Peyer's patch (tissue), 4 donors: Measurements from ENCODE around the gene HSPG2. TPM values are rescaled to one million over a fixed set of nuclear protein-coding genes. Genes with fewer than 3 reads are reported as not detected.

Experiments used
- DNase-seq, 3 donors: peaks; one replicate each; pipeline ENCODE4 v3.0.0-alpha.2; 2017 to 2019
- H3K27ac ChIP-seq, 4 donors: fragments of 200-600 bp; sonication (generic); one replicate each; pipeline ENCODE4 v1.5.1; 2016 to 2019
- H3K27me3 ChIP-seq, 2 donors: fragments of 200-600 bp; sonication (generic); one replicate each; pipeline ENCODE4 v1.5.1; 2019
- H3K36me3 ChIP-seq, 3 donors: fragments of 200-600 bp; sonication (generic); one replicate each; pipeline ENCODE4 v1.5.1; 2016 to 2019
- H3K4me1 ChIP-seq, 4 donors: fragments of 200-600 bp; sonication (generic); one replicate each; pipeline ENCODE4 v1.5.1; 2016 to 2019
- H3K4me3 ChIP-seq, 4 donors: fragments of 200-600 bp; sonication (generic); 1 replicate in 3 of 4; 2 replicates in 1 of 4; pipeline ENCODE4 v1.5.1; 2016 to 2019; ENCODE audit warnings: mild to moderate bottlenecking in 1 of 4
- H3K9me3 ChIP-seq, 4 donors: fragments of 200-600 bp; sonication (generic); one replicate each; pipeline ENCODE4 v1.5.1; 2016 to 2019; ENCODE audit warnings: mild to moderate bottlenecking in 1 of 4
- POLR2A ChIP-seq, 2 donors: fragments of 450-650 bp; IDR thresholded peaks; one replicate each; pipeline ENCODE4 v1.5.1; 2017; ENCODE audit warnings: antibody characterized with exemption in 2 of 2, mild to moderate bottlenecking in 2 of 2, moderate library complexity in 2 of 2
- total RNA-seq, 4 donors: library from RNA; depleted of rRNA; stranded (reverse); fragments of >200 nt; gene quantifications; one replicate each; pipeline ENCODE4 v1.1.0, GENCODE V29; 2016
- TF ChIP-seq, protein P1 (sequence below), 6 experiments: fragments of 450-650 bp in 4 of 6; fragments of 200-600 bp in 2 of 6; sonication (generic) in 1 of 6; IDR thresholded peaks; one replicate each; pipeline ENCODE4 v1.5.1; 2017 to 2019; ENCODE audit warnings: antibody characterized with exemption in 6 of 6, mild to moderate bottlenecking in 3 of 6, moderate library complexity in 1 of 6

The HSPG2 gene
- total RNA-seq, 4 donors from 2014 or later = 68.7 to 199 (median 122) TPM

- Histone ChIP-seq H3K27ac (peak overlapping the region in 2 of 4 donors; percentile 61 to 74), H3K27me3 (no peaks in the 10 kb centered on the region), H3K4me3 (no peak overlapping the region), H3K4me1 (no peaks in the 10 kb centered on the region), H3K36me3 (peaks cover 0 to 93% (median 0%) of the 10 kb centered on the region in 3 donors), H3K9me3 (no peaks in the 10 kb centered on the region)
- TF ChIP-seq, protein P1, sequence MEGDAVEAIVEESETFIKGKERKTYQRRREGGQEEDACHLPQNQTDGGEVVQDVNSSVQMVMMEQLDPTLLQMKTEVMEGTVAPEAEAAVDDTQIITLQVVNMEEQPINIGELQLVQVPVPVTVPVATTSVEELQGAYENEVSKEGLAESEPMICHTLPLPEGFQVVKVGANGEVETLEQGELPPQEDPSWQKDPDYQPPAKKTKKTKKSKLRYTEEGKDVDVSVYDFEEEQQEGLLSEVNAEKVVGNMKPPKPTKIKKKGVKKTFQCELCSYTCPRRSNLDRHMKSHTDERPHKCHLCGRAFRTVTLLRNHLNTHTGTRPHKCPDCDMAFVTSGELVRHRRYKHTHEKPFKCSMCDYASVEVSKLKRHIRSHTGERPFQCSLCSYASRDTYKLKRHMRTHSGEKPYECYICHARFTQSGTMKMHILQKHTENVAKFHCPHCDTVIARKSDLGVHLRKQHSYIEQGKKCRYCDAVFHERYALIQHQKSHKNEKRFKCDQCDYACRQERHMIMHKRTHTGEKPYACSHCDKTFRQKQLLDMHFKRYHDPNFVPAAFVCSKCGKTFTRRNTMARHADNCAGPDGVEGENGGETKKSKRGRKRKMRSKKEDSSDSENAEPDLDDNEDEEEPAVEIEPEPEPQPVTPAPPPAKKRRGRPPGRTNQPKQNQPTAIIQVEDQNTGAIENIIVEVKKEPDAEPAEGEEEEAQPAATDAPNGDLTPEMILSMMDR (IDR thresholded peaks at IDR 0.05) = no peak
- TF ChIP-seq POLR2A (IDR thresholded peaks at IDR 0.05) = no peak
- DNase-seq = no peak
These were observed 84.0 kb downstream of the HSPG2 start for GRCh38 chr1:21853131-21853427.

DNA sequence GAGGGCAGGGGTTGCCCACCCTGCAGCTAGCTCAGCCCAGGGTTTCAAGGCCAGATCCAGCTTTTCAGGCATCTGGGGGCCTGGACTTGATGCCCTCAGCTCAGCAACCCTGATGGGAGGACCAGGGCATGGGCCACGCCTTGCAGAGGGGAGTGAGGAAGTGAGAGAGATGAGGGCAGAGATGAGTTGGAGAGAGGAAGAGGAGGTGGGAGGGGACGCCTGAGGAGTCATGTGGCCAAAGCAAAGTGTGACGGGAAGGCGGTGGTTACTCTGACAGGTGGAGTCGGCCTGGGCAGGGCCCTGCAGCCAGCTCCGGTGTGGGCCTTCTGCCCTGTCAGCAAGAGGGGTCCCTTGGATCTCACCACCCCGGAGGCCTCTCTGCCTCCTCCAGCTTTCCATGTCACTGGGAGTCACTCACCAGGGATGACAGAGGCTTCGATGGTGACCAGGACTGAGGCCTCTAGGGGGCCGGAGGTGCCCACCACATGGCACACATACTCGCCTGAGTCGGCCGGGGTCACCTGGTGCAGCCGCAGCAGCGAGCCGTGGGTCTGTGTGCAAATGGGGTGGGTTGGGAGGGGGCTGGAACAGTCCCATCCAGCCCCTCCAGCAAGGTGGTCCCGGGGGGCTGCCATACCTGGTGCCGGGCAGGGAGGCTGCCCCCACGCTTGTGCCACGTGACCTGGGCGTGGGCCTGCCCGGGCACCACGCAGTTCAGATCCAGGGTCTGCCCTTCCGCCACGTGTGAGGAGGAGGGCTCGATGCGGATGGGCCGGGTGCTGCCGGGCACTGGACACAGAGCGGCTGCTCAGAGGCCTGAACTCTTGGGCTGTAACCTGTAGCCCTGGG lies 84.6 kb downstream of the HSPG2 start:
- peak in 2 of 3 donors; percentile 75 to 79 for DNase-seq
- Histone ChIP-seq H3K4me1 (no peaks in the 10 kb centered on the region), H3K4me3 (peak overlapping the region in 1 of 4 donors; percentile 20), H3K36me3 (peaks cover 0 to 93% (median 0%) of the 10 kb centered on the region in 3 donors), H3K27ac (peak overlapping the region in 2 of 4 donors; percentile 61 to 74), H3K27me3 (no peaks in the 10 kb centered on the region), H3K9me3 (no peaks in the 10 kb centered on the region)
- TF ChIP-seq, protein P1 (IDR thresholded peaks at IDR 0.05) = no peak
- TF ChIP-seq POLR2A (IDR thresholded peaks at IDR 0.05) = no peak

GRCh38 chr1:21851430-21852250 lies 85.5 kb downstream of the HSPG2 start:
- DNase-seq = no peak
- Histone ChIP-seq H3K4me1 (no peaks in the 10 kb centered on the region), H3K27me3 (no peaks in the 10 kb centered on the region), H3K36me3 (peaks cover 0 to 91% (median 0%) of the 10 kb centered on the region in 3 donors), H3K9me3 (no peaks in the 10 kb centered on the region), H3K27ac (peak overlapping the region in 1 of 4 donors; percentile 74), H3K4me3 (peak overlapping the region in 1 of 4 donors; percentile 3)
- TF ChIP-seq, protein P1 (IDR thresholded peaks at IDR 0.05) = no peak
- TF ChIP-seq POLR2A (IDR thresholded peaks at IDR 0.05) = no peak

DNA sequence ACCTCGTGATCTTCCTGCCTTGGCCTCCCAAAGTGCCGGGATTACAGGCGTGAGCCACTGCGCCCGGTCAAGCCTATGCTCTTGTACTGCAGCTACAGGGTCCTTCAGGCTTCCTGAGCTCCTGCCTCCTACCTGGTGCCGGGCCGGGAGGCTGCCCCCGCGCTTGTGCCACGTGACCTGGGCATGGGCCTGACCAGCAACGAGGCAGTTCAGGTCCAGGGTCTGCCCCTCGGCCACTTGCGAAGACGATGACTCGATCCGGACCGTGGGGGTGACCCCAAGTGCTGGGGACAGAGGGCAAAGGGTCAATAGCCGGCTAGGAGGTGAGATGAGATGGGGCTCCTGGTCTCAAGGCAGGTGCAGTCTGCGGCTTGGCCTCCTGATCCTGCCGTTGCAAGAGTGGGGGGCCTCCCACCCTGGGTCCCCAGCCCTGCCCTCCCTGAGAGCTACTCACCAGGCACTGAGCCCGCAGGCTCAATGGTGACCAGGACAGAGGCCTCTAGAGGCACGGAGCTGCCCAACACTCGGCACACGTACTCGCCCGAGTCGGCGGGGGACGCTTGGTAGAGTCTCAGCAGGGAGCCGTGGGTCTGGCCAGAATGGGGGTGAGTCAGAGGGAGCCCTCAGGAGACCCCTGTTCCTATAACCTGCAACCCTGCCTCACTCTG lies 87.1 kb downstream of the HSPG2 start:
- TF ChIP-seq POLR2A (IDR thresholded peaks at IDR 0.05) = no peak
- TF ChIP-seq, protein P1 (IDR thresholded peaks at IDR 0.05) = no peak
- peaks cover 0 to 90% (median 0%) of the 10 kb centered on the region in 3 donors for H3K36me3 ChIP-seq

GRCh38 chr1:21848524-21849174 lies 88.5 kb downstream of the HSPG2 start:
- no peak for TF ChIP-seq POLR2A (IDR thresholded peaks at IDR 0.05)
- TF ChIP-seq, protein P1 (IDR thresholded peaks at IDR 0.05) = no peak
- Histone ChIP-seq H3K36me3 (peaks cover 0 to 92% (median 0%) of the 10 kb centered on the region in 3 donors), H3K27me3 (no peaks in the 10 kb centered on the region), H3K9me3 (no peaks in the 10 kb centered on the region), H3K27ac (no peak overlapping the region), H3K4me1 (no peaks in the 10 kb centered on the region), H3K4me3 (no peak overlapping the region)
- DNase-seq = no peak

More for the DNA sequence above, 87.1 kb downstream of the HSPG2 start:
- no peak overlapping the region for H3K4me3 ChIP-seq
- DNase-seq = no peak
- H3K27me3 ChIP-seq = no peaks in the 10 kb centered on the region
- no peaks in the 10 kb centered on the region for H3K4me1 ChIP-seq
- H3K9me3 ChIP-seq = no peaks in the 10 kb centered on the region
- no peak overlapping the region for H3K27ac ChIP-seq
